ENCODE results near the gene IL33. TPM values are rescaled to one million over a fixed set of nuclear protein-coding genes. Genes with fewer than 3 reads are reported as not detected.

The IL33 gene
- total and polyA plus RNA-seq, 2 experiments from 2014 or later: 2.1 TPM; not detected in 1

GRCh38 chr9:6198251-6198650 lies 17.4 kb upstream of the IL33 start:
- Histone ChIP-seq H3K4me2 (no peak overlapping the region), H2AFZ (no peak overlapping the region), H3K4me3 (no peak overlapping the region), H3K9me2 (replicated peaks; ENCODE audit: insufficient read depth) (no peaks in the 10 kb centered on the region), H3K79me2 (no peaks in the 10 kb centered on the region), H3K36me3 (replicated peaks; ENCODE audit: insufficient read depth, low read depth) (no peaks in the 10 kb centered on the region), H3K27ac (no peak overlapping the region), H3K27me3 (no peaks in the 10 kb centered on the region), H4K20me1 (ENCODE audit: insufficient read depth, poor library complexity, severe bottlenecking) (no peaks in the 10 kb centered on the region), H3K9me3 (ENCODE audit: low read depth) (no peaks in the 10 kb centered on the region), H3K4me1 (ENCODE audit: insufficient read depth) (no peaks in the 10 kb centered on the region)
- peak; percentile 6 for DNase-seq (ENCODE audit: low spot score)
- 64% methylated on average over 4 of the region's 4 CpGs for WGBS (ENCODE audit: low lambda C conversion rate, missing lambda C conversion rate)
- no peak for TF ChIP-seq CTCF (IDR thresholded peaks at IDR 0.05; ENCODE audit: poor library complexity)
- no peak for TF ChIP-seq EZH2 (IDR thresholded peaks at IDR 0.05; ENCODE audit: borderline replicate concordance)
- TF ChIP-seq EZH2phosphoT487 (IDR thresholded peaks at IDR 0.05; ENCODE audit: low read depth, severe bottlenecking, unreplicated experiment): no peak

GRCh38 chr9:6199596-6199995 lies 16.0 kb upstream of the IL33 start:
- Histone ChIP-seq H2AFZ (no peak overlapping the region), H3K4me3 (no peak overlapping the region), H3K27ac (no peak overlapping the region), H3K36me3 (replicated peaks; ENCODE audit: insufficient read depth, low read depth) (no peaks in the 10 kb centered on the region), H3K9me3 (ENCODE audit: low read depth) (no peaks in the 10 kb centered on the region), H3K27me3 (no peaks in the 10 kb centered on the region), H4K20me1 (ENCODE audit: insufficient read depth, poor library complexity, severe bottlenecking) (no peaks in the 10 kb centered on the region), H3K4me1 (ENCODE audit: insufficient read depth) (no peaks in the 10 kb centered on the region), H3K9me2 (replicated peaks; ENCODE audit: insufficient read depth) (no peaks in the 10 kb centered on the region), H3K79me2 (no peaks in the 10 kb centered on the region), H3K4me2 (peak overlapping the region; percentile 16)
- WGBS (ENCODE audit: low lambda C conversion rate, missing lambda C conversion rate): 46% methylated on average over 3 of the region's 3 CpGs
- TF ChIP-seq EZH2 (IDR thresholded peaks at IDR 0.05; ENCODE audit: borderline replicate concordance) (no peak), CTCF (IDR thresholded peaks at IDR 0.05; ENCODE audit: poor library complexity) (no peak), EZH2phosphoT487 (IDR thresholded peaks at IDR 0.05; ENCODE audit: low read depth, severe bottlenecking, unreplicated experiment) (no peak)
- DNase-seq (ENCODE audit: low spot score): no peak

GRCh38 chr9:6200761-6201160 lies 14.8 kb upstream of the IL33 start:
- no peak overlapping the region for H3K4me3 ChIP-seq
- H4K20me1 ChIP-seq (ENCODE audit: insufficient read depth, poor library complexity, severe bottlenecking): no peaks in the 10 kb centered on the region
- H3K79me2 ChIP-seq: no peaks in the 10 kb centered on the region
- no peak for DNase-seq (ENCODE audit: low spot score)
- no peak overlapping the region for H3K27ac ChIP-seq
- 80% methylated on average over 2 of the region's 2 CpGs for WGBS (ENCODE audit: low lambda C conversion rate, missing lambda C conversion rate)
- no peaks in the 10 kb centered on the region for H3K9me3 ChIP-seq (ENCODE audit: low read depth)
- no peak for TF ChIP-seq CTCF (IDR thresholded peaks at IDR 0.05; ENCODE audit: poor library complexity)
- TF ChIP-seq EZH2 (IDR thresholded peaks at IDR 0.05; ENCODE audit: borderline replicate concordance): no peak
- no peak for TF ChIP-seq EZH2phosphoT487 (IDR thresholded peaks at IDR 0.05; ENCODE audit: low read depth, severe bottlenecking, unreplicated experiment)
- no peak overlapping the region for H3K4me2 ChIP-seq
- no peak overlapping the region for H2AFZ ChIP-seq
- H3K27me3 ChIP-seq: no peaks in the 10 kb centered on the region
- H3K36me3 ChIP-seq (replicated peaks; ENCODE audit: insufficient read depth, low read depth): no peaks in the 10 kb centered on the region
- no peaks in the 10 kb centered on the region for H3K9me2 ChIP-seq (replicated peaks; ENCODE audit: insufficient read depth)
- H3K4me1 ChIP-seq (ENCODE audit: insufficient read depth): no peaks in the 10 kb centered on the region

GRCh38 chr9:6209966-6210365 lies 5.6 kb upstream of the IL33 start:
- Histone ChIP-seq H4K20me1 (ENCODE audit: insufficient read depth, poor library complexity, severe bottlenecking) (no peaks in the 10 kb centered on the region), H3K4me3 (no peak overlapping the region), H3K27me3 (no peaks in the 10 kb centered on the region), H3K9me2 (replicated peaks; ENCODE audit: insufficient read depth) (no peaks in the 10 kb centered on the region), H3K27ac (no peak overlapping the region), H3K36me3 (replicated peaks; ENCODE audit: insufficient read depth, low read depth) (no peaks in the 10 kb centered on the region), H3K79me2 (no peaks in the 10 kb centered on the region), H2AFZ (no peak overlapping the region), H3K9me3 (ENCODE audit: low read depth) (no peaks in the 10 kb centered on the region), H3K4me1 (ENCODE audit: insufficient read depth) (no peaks in the 10 kb centered on the region), H3K4me2 (no peak overlapping the region)
- 90% methylated on average over 2 of the region's 2 CpGs for WGBS (ENCODE audit: low lambda C conversion rate, missing lambda C conversion rate)
- TF ChIP-seq CTCF (IDR thresholded peaks at IDR 0.05; ENCODE audit: poor library complexity) (no peak), EZH2 (IDR thresholded peaks at IDR 0.05; ENCODE audit: borderline replicate concordance) (no peak), EZH2phosphoT487 (IDR thresholded peaks at IDR 0.05; ENCODE audit: low read depth, severe bottlenecking, unreplicated experiment) (no peak)
- no peak for DNase-seq (ENCODE audit: low spot score)
